ENCODE data around the gene OR2L13. TPM values are rescaled to one million over a fixed set of nuclear protein-coding genes. Genes with fewer than 3 reads are reported as not detected.

OR2L13 gene, protein sequence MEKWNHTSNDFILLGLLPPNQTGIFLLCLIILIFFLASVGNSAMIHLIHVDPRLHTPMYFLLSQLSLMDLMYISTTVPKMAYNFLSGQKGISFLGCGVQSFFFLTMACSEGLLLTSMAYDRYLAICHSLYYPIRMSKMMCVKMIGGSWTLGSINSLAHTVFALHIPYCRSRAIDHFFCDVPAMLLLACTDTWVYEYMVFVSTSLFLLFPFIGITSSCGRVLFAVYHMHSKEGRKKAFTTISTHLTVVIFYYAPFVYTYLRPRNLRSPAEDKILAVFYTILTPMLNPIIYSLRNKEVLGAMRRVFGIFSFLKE
- total RNA-seq (2022; extraction: Qiagen RNA extraction) = not detected in 5 replicates

DNA sequence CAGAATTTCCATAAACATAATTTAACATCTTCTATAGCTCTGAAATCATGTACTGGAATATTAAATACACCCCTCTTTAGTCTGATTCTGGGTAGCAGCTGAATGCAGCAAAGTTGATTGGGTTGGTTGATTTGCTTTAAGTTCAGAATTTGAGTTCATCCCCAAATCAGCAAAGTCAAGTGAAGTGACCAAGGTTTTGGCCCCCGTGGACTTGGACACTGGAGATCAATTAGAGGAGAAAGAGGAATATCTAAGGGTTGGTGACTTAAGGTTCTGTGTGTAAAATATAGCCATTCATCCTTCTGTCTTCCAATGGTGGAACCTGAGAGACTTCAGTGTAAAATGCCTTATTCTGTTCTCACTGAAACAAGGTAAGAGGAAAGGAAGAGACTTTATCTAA is at the start of gene OR2L13:
OR2L13 (plus strand) TSS at position 301 of the 400 bp plus-strand sequence. CDS start 4,192 bp downstream, outside the sequence.

DNA sequence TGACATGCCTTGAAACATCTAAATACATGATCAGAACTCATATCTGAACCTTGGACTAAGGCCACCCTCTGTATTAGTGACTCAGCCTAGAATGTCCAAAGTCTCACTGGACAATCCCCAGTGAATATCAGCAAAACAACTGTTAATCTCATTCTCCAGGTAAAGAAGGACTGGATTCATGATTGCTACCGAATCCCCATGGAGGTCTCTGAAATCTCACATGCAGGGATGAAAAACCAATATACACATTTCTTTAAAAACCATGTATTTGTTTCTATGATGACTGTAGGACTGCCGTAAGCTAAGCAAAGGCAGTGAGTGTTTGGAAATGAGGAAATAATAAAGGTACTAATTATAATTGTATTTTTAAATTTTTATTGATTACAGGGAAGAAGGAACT is 48.4 kb upstream of the OR2L13 start, which contains the start of gene OR2L3:
OR2L3 (plus strand) TSS at position 301 of the 400 bp plus-strand sequence. CDS start 13,846 bp downstream, outside the sequence.

DNA sequence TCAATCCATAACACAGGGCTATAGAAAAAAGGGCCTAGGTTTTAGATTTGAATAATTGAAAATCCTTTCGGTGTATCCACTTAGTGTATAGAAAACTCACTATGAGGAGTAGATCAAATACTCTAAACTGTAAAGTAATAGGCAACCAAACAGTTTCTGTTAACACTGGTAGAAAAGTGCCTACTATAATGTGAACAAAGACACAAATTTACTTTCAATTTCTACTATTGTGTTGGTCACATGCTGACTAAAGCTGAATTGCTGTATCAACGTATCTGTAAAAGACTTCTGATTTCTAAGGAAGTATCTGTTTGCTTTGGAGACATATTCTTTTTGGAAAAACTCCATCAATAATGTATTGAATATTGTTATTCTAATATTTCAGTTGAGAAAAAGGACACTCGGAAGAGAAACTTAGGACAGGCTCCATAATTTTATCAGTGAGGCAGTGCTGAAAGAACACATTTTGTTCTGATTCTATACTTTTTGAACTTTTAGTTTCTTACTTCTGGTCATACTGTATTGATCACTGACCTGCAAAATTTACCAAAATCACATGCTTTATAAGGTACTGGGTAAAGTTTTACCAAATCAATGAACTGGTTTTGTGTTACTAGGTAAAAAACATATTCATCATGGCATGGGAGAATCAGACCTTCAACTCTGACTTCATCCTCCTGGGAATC is 49.7 kb downstream of the OR2L13 start, which contains the start of gene OR2M5:
OR2M5 (plus strand) TSS at position 636 of the 686 bp plus-strand sequence; CDS start at position 636, 0 bp downstream.

Other genes with a start within 250 kb of the OR2L13 start
- not detected in 5 replicates for gene TRIM58, start 238.0 kb upstream of the OR2L13 start, total RNA-seq (2022; extraction: Qiagen RNA extraction)
- gene OR2W3, start 199.6 kb upstream of the OR2L13 start, total RNA-seq (2022; extraction: Qiagen RNA extraction) = not detected in 5 replicates
- not detected in 5 replicates for gene OR2T8, start 174.9 kb upstream of the OR2L13 start, total RNA-seq (2022; extraction: Qiagen RNA extraction)
- gene OR2AJ1, start 170.3 kb upstream of the OR2L13 start, total RNA-seq (2022; extraction: Qiagen RNA extraction) = not detected in 5 replicates
- not detected in 5 replicates for gene OR2L8, start 146.3 kb upstream of the OR2L13 start, total RNA-seq (2022; extraction: Qiagen RNA extraction)
- gene OR2AK2, start 130.0 kb upstream of the OR2L13 start, total RNA-seq (2022; extraction: Qiagen RNA extraction) = not detected in 5 replicates
- not detected in 5 replicates for gene OR2L5, start 81.5 kb upstream of the OR2L13 start, total RNA-seq (2022; extraction: Qiagen RNA extraction)
- gene OR2L2, start 65.1 kb upstream of the OR2L13 start, total RNA-seq (2022; extraction: Qiagen RNA extraction) = not detected in 5 replicates
- gene OR2L3, start 48.3 kb upstream of the OR2L13 start, total RNA-seq (2022; extraction: Qiagen RNA extraction) = not detected in 5 replicates
- not detected in 5 replicates for gene OR2M5, start 50.0 kb downstream of the OR2L13 start, total RNA-seq (2022; extraction: Qiagen RNA extraction)
- not detected in 5 replicates for gene OR2M2, start 79.6 kb downstream of the OR2L13 start, total RNA-seq (2022; extraction: Qiagen RNA extraction)
- not detected in 5 replicates for gene OR2M3, start 102.1 kb downstream of the OR2L13 start, total RNA-seq (2022; extraction: Qiagen RNA extraction)
- gene OR2M4, start 136.2 kb downstream of the OR2L13 start, total RNA-seq (2022; extraction: Qiagen RNA extraction) = not detected in 5 replicates
- not detected in 5 replicates for gene OR2T33, start 182.8 kb downstream of the OR2L13 start, total RNA-seq (2022; extraction: Qiagen RNA extraction)
- gene OR2T12, start 208.2 kb downstream of the OR2L13 start, total RNA-seq (2022; extraction: Qiagen RNA extraction) = not detected in 5 replicates
- gene OR2M7, start 229.4 kb downstream of the OR2L13 start, total RNA-seq (2022; extraction: Qiagen RNA extraction) = not detected in 5 replicates